ENCODE results near the gene LRMDA. TPM values are rescaled to one million over a fixed set of nuclear protein-coding genes. Genes with fewer than 3 reads are reported as not detected.

Gene LRMDA
- total RNA-seq, 4 donors from 2014 or later: 9.8 to 18.6 (median 15.8) TPM

GRCh38 chr10:75782463-75783248 is 351.2 kb downstream of the LRMDA start:
- peak in 1 of 2 donors; percentile 23 for DNase-seq (ENCODE audit: low spot score in 2 of 2)
- no peak overlapping the region for H3K27ac ChIP-seq
- H3K4me3 ChIP-seq: no peak overlapping the region
- H3K36me3 ChIP-seq: no peaks in the 10 kb centered on the region
- TF ChIP-seq POLR2A (IDR thresholded peaks at IDR 0.05): no peak
- no peak for TF ChIP-seq CTCF (IDR thresholded peaks at IDR 0.05)
- TF ChIP-seq EP300 (IDR thresholded peaks at IDR 0.05): peak in 1 of 2 donors; percentile 36
- H3K4me1 ChIP-seq: peaks cover 0 to 42% (median 0%) of the 10 kb centered on the region in 4 donors
- WGBS, 2 donors: 73 to 77% methylated on average over 18 of the region's 18 CpGs
- no peaks in the 10 kb centered on the region for H3K27me3 ChIP-seq
- no peaks in the 10 kb centered on the region for H3K9me3 ChIP-seq

- no peaks in the 10 kb centered on the region for H3K36me3 ChIP-seq
- H3K9me3 ChIP-seq: no peaks in the 10 kb centered on the region
- H3K4me1 ChIP-seq: peaks cover 0 to 32% (median 8%) of the 10 kb centered on the region in 4 donors
- no peaks in the 10 kb centered on the region for H3K27me3 ChIP-seq
- peak in 1 of 2 donors; percentile 44 for DNase-seq (ENCODE audit: low spot score in 2 of 2)
- 16 to 19% methylated on average over 4 of the region's 4 CpGs for WGBS, 2 donors
- TF ChIP-seq EP300 (IDR thresholded peaks at IDR 0.05): peak in 1 of 2 donors; percentile 79
- TF ChIP-seq POLR2A (IDR thresholded peaks at IDR 0.05): no peak
- peak overlapping the region; percentile 38 to 80 (median 58) for H3K27ac ChIP-seq
- peak overlapping the region in 1 of 4 donors; percentile 1 for H3K4me3 ChIP-seq
Observed at GRCh38 chr10:75788394-75789205, 357.2 kb downstream of the LRMDA start.

GRCh38 chr10:75793848-75794247 is 362.4 kb downstream of the LRMDA start:
- H3K4me1 ChIP-seq: peaks cover 0 to 19% (median 5%) of the 10 kb centered on the region in 4 donors
- H3K36me3 ChIP-seq: peaks cover 0 to 4% (median 0%) of the 10 kb centered on the region in 3 donors
- no peaks in the 10 kb centered on the region for H3K27me3 ChIP-seq
- peak overlapping the region in 1 of 4 donors; percentile 28 for H3K27ac ChIP-seq
- H3K4me3 ChIP-seq: no peak overlapping the region
- TF ChIP-seq EP300 (IDR thresholded peaks at IDR 0.05): no peak
- no peak for TF ChIP-seq CTCF (IDR thresholded peaks at IDR 0.05)
- WGBS, 2 donors: 50 to 58% methylated on average over 1 of the region's 1 CpG
- H3K9me3 ChIP-seq: peaks cover 0 to 29% (median 4%) of the 10 kb centered on the region in 4 donors
- DNase-seq (ENCODE audit: low spot score in 2 of 2): no peak

- Histone ChIP-seq H3K4me1 (peaks cover 0 to 21% (median 5%) of the 10 kb centered on the region in 4 donors), H3K9me3 (peaks cover 0 to 19% (median 2%) of the 10 kb centered on the region in 4 donors), H3K27me3 (no peaks in the 10 kb centered on the region), H3K4me3 (no peak overlapping the region), H3K27ac (no peak overlapping the region), H3K36me3 (peaks cover 0 to 4% (median 0%) of the 10 kb centered on the region in 3 donors)
- no peak for DNase-seq (ENCODE audit: low spot score in 2 of 2)
- 93 to 100% methylated on average over 1 of the region's 1 CpG for WGBS, 2 donors
- TF ChIP-seq EP300 (IDR thresholded peaks at IDR 0.05) (no peak), POLR2A (IDR thresholded peaks at IDR 0.05) (no peak), CTCF (IDR thresholded peaks at IDR 0.05) (no peak)
Observed at GRCh38 chr10:75801121-75801520, 369.7 kb downstream of the LRMDA start.

- WGBS, 2 donors: 95 to 96% methylated on average over 3 of the region's 3 CpGs
- peaks cover 0 to 2% (median 0%) of the 10 kb centered on the region in 3 donors for H3K36me3 ChIP-seq
- H3K4me1 ChIP-seq: peaks cover 0 to 21% (median 5%) of the 10 kb centered on the region in 4 donors
- peaks cover 0 to 13% (median under 1%) of the 10 kb centered on the region in 4 donors for H3K9me3 ChIP-seq
- no peaks in the 10 kb centered on the region for H3K27me3 ChIP-seq
- no peak overlapping the region for H3K27ac ChIP-seq
- no peak for DNase-seq (ENCODE audit: low spot score in 2 of 2)
- TF ChIP-seq CTCF (IDR thresholded peaks at IDR 0.05) (no peak), EP300 (IDR thresholded peaks at IDR 0.05) (no peak), POLR2A (IDR thresholded peaks at IDR 0.05) (no peak)
- H3K4me3 ChIP-seq: no peak overlapping the region
Observed at GRCh38 chr10:75801661-75802060, 370.2 kb downstream of the LRMDA start.

Measured in tibial nerve (tissue), 4 donors.